A549 (cell line): ENCODE data around the gene MCAT. TPM values are rescaled to one million over a fixed set of nuclear protein-coding genes. Genes with fewer than 3 reads are reported as not detected.

ENCODE experiments used
- ATAC-seq, 2 experiments: fragments of 200-7000 bp in 1 of 2; fragments of >200 bp in 1 of 2; cut with Nextera tagmentation in 1 of 2; cut with Tn5 transposase in 1 of 2; 3 replicates each; pipeline versions ENCODE4 v1.8.0 to v1.9.1; 2018 to 2020; ENCODE audit warnings: mild to moderate bottlenecking in 1 of 2, moderate library complexity in 1 of 2
- CTCF ChIA-PET: fragments of 300-600 bp; sonication (Branson Sonifier 250); formaldehyde crosslinking; extraction: SDS; loops from one replicate; lab custom pipeline; 2021; ENCODE audit warnings: antibody characterized with exemption, inconsistent platforms; lab: Yijun Ruan, JAX
- POLR2A ChIA-PET: fragments of 350-600 bp; formaldehyde crosslinking; extraction: SDS; loops from one replicate; lab custom pipeline; 2021; ENCODE audit warnings: antibody characterized with exemption, inconsistent platforms; lab: Yijun Ruan, JAX
- DNase-seq, 2 experiments: peaks; one replicate each; pipeline versions ENCODE4 v3.0.0 to v3.0.0-alpha.2; 2011 to 2016; ENCODE audit warnings: low read depth in 1 of 2, low spot score in 1 of 2
- FAIRE-seq: peaks from 2 replicates; lab custom pipeline; 2011; peaks lifted over from hg19 to GRCh38; lab: Jason Lieb, UNC
- H3K27ac ChIP-seq, 2 experiments: fragments of >200 bp; sonication (Bioruptor Twin); formaldehyde crosslinking; 3 replicates each; pipeline ENCODE4 v1.5.1; 2016 to 2017
- H3K4me1 ChIP-seq: fragments of >200 bp; sonication (Bioruptor Twin); formaldehyde crosslinking; 3 replicates; pipeline ENCODE4 v1.6.1; 2016
- H3K4me2 ChIP-seq: fragments of >200 bp; sonication (Bioruptor Twin); formaldehyde crosslinking; 3 replicates; pipeline ENCODE4 v1.6.1; 2016
- H3K4me3 ChIP-seq: fragments of >200 bp; sonication (Bioruptor Twin); formaldehyde crosslinking; 3 replicates; pipeline ENCODE4 v1.5.1; 2016
- H3K9me3 ChIP-seq: fragments of >200 bp; sonication (Bioruptor Twin); formaldehyde crosslinking; 3 replicates; pipeline ENCODE4 v1.6.1; 2016
- ATOH8 ChIP-seq: fragments of 250-450 bp; sonication (Bioruptor Pico); IDR thresholded peaks from 2 replicates; pipeline ENCODE4 v1.5.0; 2020; ENCODE audit warnings: low read depth, mild to moderate bottlenecking, moderate library complexity
- BCL3 ChIP-seq: fragments of >200 bp; sonication (Bioruptor Twin); formaldehyde crosslinking; IDR thresholded peaks from 3 replicates; pipeline ENCODE4 v1.6.1; 2016
- BHLHE40 ChIP-seq: IDR thresholded peaks from 2 replicates; pipeline ENCODE4 v1.6.1; 2012; ENCODE audit warnings: low read depth, low read length, inconsistent platforms
- CBX8 ChIP-seq: fragments of 200-600 bp; sonication (generic); IDR thresholded peaks from 2 replicates; pipeline ENCODE4 v1.6.1; 2016
- CHD4 ChIP-seq: fragments of 200-600 bp; sonication (generic); IDR thresholded peaks from 2 replicates; pipeline ENCODE4 v1.6.1; 2016; ENCODE audit warnings: antibody characterized with exemption, mild to moderate bottlenecking, borderline replicate concordance
- EHMT2 ChIP-seq: fragments of 200-600 bp; sonication (generic); IDR thresholded peaks from 2 replicates; pipeline ENCODE4 v1.6.1; 2016; ENCODE audit warnings: antibody characterized with exemption, low read depth, mild to moderate bottlenecking, moderate library complexity
- EP300 ChIP-seq, 2 experiments: fragments of >200 bp; sonication (Bioruptor Twin); formaldehyde crosslinking; IDR thresholded peaks; 2 replicates in 1 of 2; 3 replicates in 1 of 2; pipeline ENCODE4 v1.6.1; 2016 to 2017
- FOSB ChIP-seq: fragments of 250-450 bp; sonication (Bioruptor Pico); IDR thresholded peaks from 2 replicates; pipeline ENCODE4 v1.5.0; 2020; ENCODE audit warnings: mild to moderate bottlenecking, moderate library complexity
- FOSL2 ChIP-seq, 2 experiments: fragments of 450-650 bp in 1 of 2; fragments of >200 bp in 1 of 2; sonication (Bioruptor Twin) in 1 of 2; formaldehyde crosslinking; IDR thresholded peaks; 2 replicates each; pipeline versions ENCODE4 v1.5.0 to v1.6.1; 2016 to 2020; ENCODE audit warnings: mild to moderate bottlenecking in 1 of 2, moderate library complexity in 1 of 2
- GATA3 ChIP-seq: IDR thresholded peaks from 2 replicates; pipeline ENCODE4 v1.6.1; 2012; ENCODE audit warnings: borderline replicate concordance
- HDAC2 ChIP-seq: fragments of 200-600 bp; sonication (generic); IDR thresholded peaks from 2 replicates; pipeline ENCODE4 v1.6.1; 2016
- HEYL ChIP-seq: fragments of 250-450 bp; sonication (Bioruptor Pico); IDR thresholded peaks from 2 replicates; pipeline ENCODE4 v1.8.0; 2021; ENCODE audit warnings: mild to moderate bottlenecking, moderate library complexity
- HOXA7 ChIP-seq: fragments of 250-450 bp; sonication (Bioruptor Pico); IDR thresholded peaks from 2 replicates; pipeline ENCODE4 v1.5.0; 2020; ENCODE audit warnings: mild to moderate bottlenecking, moderate library complexity
- HOXB5 ChIP-seq: fragments of 250-450 bp; sonication (Bioruptor Pico); IDR thresholded peaks from 2 replicates; pipeline ENCODE4 v1.5.0; 2020; ENCODE audit warnings: mild to moderate bottlenecking, moderate library complexity
- KDM1A ChIP-seq: fragments of 200-600 bp; sonication (generic); IDR thresholded peaks from 2 replicates; pipeline ENCODE4 v1.6.1; 2016; ENCODE audit warnings: low read depth, mild to moderate bottlenecking
- KDM5A ChIP-seq: fragments of 200-600 bp; sonication (generic); IDR thresholded peaks from 2 replicates; pipeline ENCODE4 v1.6.1; 2016; ENCODE audit warnings: antibody characterized with exemption, mild to moderate bottlenecking
- MAFK ChIP-seq: fragments of 450-650 bp; IDR thresholded peaks from 2 replicates; pipeline ENCODE4 v1.6.1; 2014; ENCODE audit not compliant: partially characterized antibody
- MAZ ChIP-seq: fragments of 150-350 bp; IDR thresholded peaks from 2 replicates; pipeline ENCODE4 v1.6.1; 2014; ENCODE audit warnings: antibody characterized with exemption, low read depth, low read length, borderline replicate concordance
- NFE2L2 ChIP-seq: fragments of 150-350 bp; conservative IDR thresholded peaks from 2 replicates; pipeline ENCODE4 v1.6.1; 2014; ENCODE audit warnings: low read length
- NR3C1 ChIP-seq: fragments of >200 bp; sonication (Bioruptor Twin); formaldehyde crosslinking; IDR thresholded peaks from 3 replicates; pipeline ENCODE4 v1.6.1; 2017
- POLR2A ChIP-seq: IDR thresholded peaks from 2 replicates; pipeline ENCODE4 v1.6.1; 2012; ENCODE audit warnings: mild to moderate bottlenecking, low read length
- POLR2AphosphoS2 ChIP-seq: conservative IDR thresholded peaks from 2 replicates; pipeline ENCODE4 v1.6.1; 2012; ENCODE audit warnings: low read length, improper control_type of control experiment, inconsistent platforms
- RAD21 ChIP-seq, 2 experiments: fragments of >200 bp in 1 of 2; sonication (Bioruptor Twin) in 1 of 2; formaldehyde crosslinking in 1 of 2; IDR thresholded peaks in 1 of 2; conservative IDR thresholded peaks in 1 of 2; 2 replicates in 1 of 2; 3 replicates in 1 of 2; pipeline ENCODE4 v1.6.1; 2012 to 2018; ENCODE audit warnings: inconsistent platforms in 1 of 2
- RNF2 ChIP-seq: fragments of 200-600 bp; sonication (generic); IDR thresholded peaks from 2 replicates; pipeline ENCODE4 v1.6.1; 2016; ENCODE audit warnings: low read depth, mild to moderate bottlenecking, antibody characterized with exemption, moderate library complexity, borderline replicate concordance
- SREBF2 ChIP-seq: fragments of 450-650 bp; IDR thresholded peaks from 2 replicates; pipeline ENCODE4 v1.6.1; 2014; ENCODE audit warnings: mild to moderate bottlenecking, moderate library complexity
- TFCP2L1 ChIP-seq: fragments of 250-450 bp; sonication (Bioruptor Pico); IDR thresholded peaks from 2 replicates; pipeline ENCODE4 v1.5.0; 2021; ENCODE audit warnings: mild to moderate bottlenecking
- TP53 ChIP-seq: fragments of 250-450 bp; sonication (Bioruptor Pico); IDR thresholded peaks from 2 replicates; pipeline ENCODE4 v1.5.0; 2021; ENCODE audit warnings: mild to moderate bottlenecking, moderate library complexity
- ZC3H11A ChIP-seq: fragments of 450-650 bp; IDR thresholded peaks from 2 replicates; pipeline ENCODE4 v1.6.1; 2014; ENCODE audit warnings: antibody characterized with exemption, mild to moderate bottlenecking
- ZFP36 ChIP-seq: fragments of 450-650 bp; IDR thresholded peaks from 2 replicates; pipeline ENCODE4 v1.6.1; 2014; ENCODE audit warnings: borderline replicate concordance; ENCODE audit not compliant: partially characterized antibody
- ZSCAN20 ChIP-seq: fragments of 250-450 bp; sonication (Bioruptor Pico); IDR thresholded peaks from 2 replicates; pipeline ENCODE4 v1.8.0; 2022; ENCODE audit warnings: mild to moderate bottlenecking, moderate library complexity
- WGBS: methylation state at CpG from one replicate; pipeline ENCODE4 v1.1.6; 2017; ENCODE audit errors: missing lambda C conversion rate; 5-methylcytosine and 5-hydroxymethylcytosine counted together
- polyA plus RNA-seq, 4 experiments: library from polyadenylated mRNA; depleted of rRNA in 3 of 4; stranded (reverse); fragments of >200 nt; fragmentation: RNase III in 1 of 4; extraction: RNeasy Plus Mini Kit Qiagen cat#74134 plus additional on column Dnase treatment in 1 of 4; gene quantifications; 2 replicates in 3 of 4; 3 replicates in 1 of 4; pipeline ENCODE4 v1.2.3, GENCODE V29; 2011 to 2017

MCAT gene
- polyA plus RNA-seq, 2 of the 4 experiments (the other 2 are of a cell fraction): 11.8 to 15.5 TPM

GRCh38 chr22:43167001-43167589 is 23.9 kb upstream of the MCAT start:
- no peak for ATAC-seq
- FAIRE-seq: no peak
- CTCF ChIA-PET: no interaction called here
- Histone ChIP-seq H3K4me2 (no peak overlapping the region), H3K4me3 (no peak overlapping the region), H3K27ac (no peak overlapping the region), H3K9me3 (no peaks in the 10 kb centered on the region), H3K4me1 (no peaks in the 10 kb centered on the region)
- TF ChIP-seq ZSCAN20 (no peak), RAD21 (conservative IDR thresholded peaks at IDR 0.05 in 1 of 2, IDR thresholded peaks at IDR 0.05 in 1 of 2) (no peak), FOSB (CRISPR knock-in tag) (no peak), POLR2A (no peak), CHD4 (no peak), MAFK (no peak), KDM1A (no peak), RNF2 (no peak)
- DNase-seq: no peak
- POLR2A ChIA-PET: no interaction called here
- 93% methylated on average over 19 of the region's 19 CpGs for WGBS

GRCh38 chr22:43166132-43166930 is 23.1 kb upstream of the MCAT start:
- CTCF ChIA-PET: no interaction called here
- FAIRE-seq (no peak), ATAC-seq (no peak), DNase-seq (no peak)
- POLR2A ChIA-PET: interaction anchor here (0.5 kb wide), 1 partner anchor 16 kb away, joined by 3 read pairs; no protein-coding TSS in a partner anchor
- Histone ChIP-seq H3K4me3 (no peak overlapping the region), H3K4me2 (no peak overlapping the region), H3K27ac (no peak overlapping the region), H3K9me3 (no peaks in the 10 kb centered on the region), H3K4me1 (no peaks in the 10 kb centered on the region)
- WGBS: 91% methylated on average over 18 of the region's 23 CpGs
- TF ChIP-seq RNF2: no peak
- no peak for TF ChIP-seq TP53 (CRISPR knock-in tag)
- no peak for TF ChIP-seq MAZ
- TF ChIP-seq KDM5A: no peak
- no peak for TF ChIP-seq HOXA7
- TF ChIP-seq EHMT2: no peak
- TF ChIP-seq ATOH8 (CRISPR knock-in tag): no peak
- TF ChIP-seq HEYL (CRISPR knock-in tag): no peak
- TF ChIP-seq GATA3: no peak
- no peak for TF ChIP-seq FOSL2 (IDR thresholded peaks at IDR 0.05)
- no peak for TF ChIP-seq FOSL2 (CRISPR knock-in tag; IDR thresholded peaks at IDR 0.05)
- no peak for TF ChIP-seq POLR2A
- no peak for TF ChIP-seq CBX8
- no peak for TF ChIP-seq NFE2L2
- TF ChIP-seq CHD4: no peak
- no peak for TF ChIP-seq EP300 (IDR thresholded peaks at IDR 0.05)
- no peak for TF ChIP-seq RAD21 (conservative IDR thresholded peaks at IDR 0.05 in 1 of 2, IDR thresholded peaks at IDR 0.05 in 1 of 2)
- no peak for TF ChIP-seq SREBF2
- TF ChIP-seq ZC3H11A: no peak
- TF ChIP-seq HOXB5 (CRISPR knock-in tag): no peak
- TF ChIP-seq FOSB (CRISPR knock-in tag): no peak

- FAIRE-seq (no peak), ATAC-seq (no peak; a peak in 1 of 6 replicates), DNase-seq (no peak)
- no peak overlapping the region for H3K27ac ChIP-seq
- ChIA-PET POLR2A (no interaction called here), CTCF (interaction anchor here (1.1 kb wide), 1 partner anchor 366 kb away, joined by 3 read pairs; no protein-coding TSS in a partner anchor)
- H3K9me3 ChIP-seq: no peaks in the 10 kb centered on the region
- WGBS: 77% methylated on average over 14 of the region's 16 CpGs
- no peak for TF ChIP-seq RNF2
- no peak for TF ChIP-seq ZFP36
- no peak for TF ChIP-seq TFCP2L1 (CRISPR knock-in tag)
- TF ChIP-seq FOSL2 (IDR thresholded peaks at IDR 0.05): no peak
- TF ChIP-seq FOSL2 (CRISPR knock-in tag; IDR thresholded peaks at IDR 0.05): no peak
- no peak for TF ChIP-seq BCL3
- no peak for TF ChIP-seq HDAC2
- no peak for TF ChIP-seq NFE2L2
- no peak for TF ChIP-seq MAFK
- TF ChIP-seq BHLHE40: no peak
- TF ChIP-seq KDM5A: no peak
- no peak for TF ChIP-seq POLR2AphosphoS2
- TF ChIP-seq FOSB (CRISPR knock-in tag): no peak
- no peak for TF ChIP-seq NR3C1
- no peaks in the 10 kb centered on the region for H3K4me1 ChIP-seq
- no peak overlapping the region for H3K4me3 ChIP-seq
- H3K4me2 ChIP-seq: no peak overlapping the region
Observed at GRCh38 chr22:43164636-43165035, 21.4 kb upstream of the MCAT start.
